Activated CD8-positive, alpha-beta memory T cell treated with anti-CD3 and anti-CD28 coated beads, Interleukin-2, amount 50 U/mL, for 48 hours (primary cell): ENCODE measurements around the gene PRAMEF8.
"Not testable (repeated sequence)": the region's sequence is repeated elsewhere in the genome, so short reads cannot be mapped to it uniquely, and the experiment has no call there.

Experiments used
- DNase-seq: peaks from one replicate; pipeline ENCODE4 v3.0.0-alpha.2; 2020

PRAMEF8 gene

GRCh38 chr1:13285037-13285436 is at the start of gene PRAMEF8:
Gene PRAMEF8 (minus strand): TSS chr1:13285137. CDS start chr1:13284091, 1,046 bp downstream.
- not testable (repeated sequence) for DNase-seq

- not testable (repeated sequence) for DNase-seq
These were observed 30.3 kb upstream of the PRAMEF8 start, which contains the start of gene PRAMEF15 for GRCh38 chr1:13315281-13315680. Gene PRAMEF15 (plus strand): TSS chr1:13315581. CDS start chr1:13318408, 2,827 bp downstream.

- not testable (repeated sequence) for DNase-seq
These were observed 18.3 kb upstream of the PRAMEF8 start, which contains the start of gene PRAMEF33 for GRCh38 chr1:13303239-13303638. Gene PRAMEF33 (plus strand): TSS chr1:13303539. CDS start chr1:13305955, 2,416 bp downstream.

GRCh38 chr1:13302197-13302596 is 17.3 kb upstream of the PRAMEF8 start:
- DNase-seq: not testable (repeated sequence)

GRCh38 chr1:13298699-13299098 is 13.8 kb upstream of the PRAMEF8 start:
- DNase-seq: not testable (repeated sequence)

GRCh38 chr1:13297216-13297931 is 12.4 kb upstream of the PRAMEF8 start:
- DNase-seq: not testable (repeated sequence)

GRCh38 chr1:13289030-13289429 is 4.1 kb upstream of the PRAMEF8 start:
- not testable (repeated sequence) for DNase-seq

GRCh38 chr1:13279617-13280016 is 5.3 kb downstream of the PRAMEF8 start:
- DNase-seq: not testable (repeated sequence)

- not testable (repeated sequence) for DNase-seq
These were observed 7.9 kb downstream of the PRAMEF8 start for GRCh38 chr1:13277016-13277415.

GRCh38 chr1:13265124-13265523 is 19.8 kb downstream of the PRAMEF8 start:
- not testable (repeated sequence) for DNase-seq

GRCh38 chr1:13253898-13254297 is 31.0 kb downstream of the PRAMEF8 start, which contains the start of gene PRAMEF5:
Gene PRAMEF5 (plus strand): TSS chr1:13254198. CDS start chr1:13259269, 5,071 bp downstream.
- DNase-seq: not testable (repeated sequence)

- DNase-seq: not testable (repeated sequence)
These were observed 37.8 kb downstream of the PRAMEF8 start for GRCh38 chr1:13247122-13247521.

- not testable (repeated sequence) for DNase-seq
These were observed 38.4 kb downstream of the PRAMEF8 start for GRCh38 chr1:13246554-13246871.

- not testable (repeated sequence) for DNase-seq
These were observed 38.9 kb downstream of the PRAMEF8 start for GRCh38 chr1:13245841-13246553.

GRCh38 chr1:13243536-13244263 is 41.2 kb downstream of the PRAMEF8 start:
- not testable (repeated sequence) for DNase-seq

- not testable (repeated sequence) for DNase-seq
These were observed 45.3 kb downstream of the PRAMEF8 start for GRCh38 chr1:13239633-13240032.

- not testable (repeated sequence) for DNase-seq
These were observed 47.4 kb downstream of the PRAMEF8 start for GRCh38 chr1:13237572-13237971.

- DNase-seq: not testable (repeated sequence)
These were observed 50.9 kb downstream of the PRAMEF8 start for GRCh38 chr1:13234057-13234456.

- not testable (repeated sequence) for DNase-seq
These were observed 52.9 kb downstream of the PRAMEF8 start for GRCh38 chr1:13232056-13232455.
